Subcutaneous adipose tissue (tissue), 4 donors: ENCODE measurements around the gene EIF2D. TPM values are rescaled to one million over a fixed set of nuclear protein-coding genes. Genes with fewer than 3 reads are reported as not detected.

Source experiments
- total RNA-seq, 4 donors: library from RNA; depleted of rRNA; stranded (reverse); fragments of >200 nt; gene quantifications; one replicate each; pipeline ENCODE4 v1.1.0, GENCODE V29; 2016
- TF ChIP-seq, protein P1 (sequence below): fragments of 450-650 bp; IDR thresholded peaks from one replicate; pipeline ENCODE4 v1.5.1; 2016; ENCODE audit warnings: low read depth, mild to moderate bottlenecking, control low read depth, antibody characterized with exemption, moderate library complexity

Gene EIF2D
- total RNA-seq, 4 donors from 2014 or later = 43.5 to 64.6 (median 51.4) TPM

DNA sequence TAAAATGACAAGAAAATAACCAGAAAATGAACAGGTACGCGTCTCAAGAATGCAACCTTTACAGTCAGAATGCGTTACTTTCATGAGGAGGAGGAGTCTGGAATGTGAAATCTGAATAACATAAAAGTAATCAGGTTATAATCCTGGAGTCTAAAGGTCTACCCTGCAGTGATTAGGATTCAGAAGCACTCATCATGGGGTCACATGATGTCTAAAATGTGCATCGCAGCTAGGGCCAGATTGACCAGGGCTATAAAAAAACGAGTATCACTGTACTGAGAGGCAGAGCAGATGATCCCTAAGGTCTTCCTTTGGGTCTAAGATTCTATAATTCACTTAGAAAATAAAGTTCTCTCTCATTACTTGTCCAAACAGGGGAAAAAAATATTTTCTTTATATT lies 7.4 kb downstream of the EIF2D start:
- TF ChIP-seq, protein P1, sequence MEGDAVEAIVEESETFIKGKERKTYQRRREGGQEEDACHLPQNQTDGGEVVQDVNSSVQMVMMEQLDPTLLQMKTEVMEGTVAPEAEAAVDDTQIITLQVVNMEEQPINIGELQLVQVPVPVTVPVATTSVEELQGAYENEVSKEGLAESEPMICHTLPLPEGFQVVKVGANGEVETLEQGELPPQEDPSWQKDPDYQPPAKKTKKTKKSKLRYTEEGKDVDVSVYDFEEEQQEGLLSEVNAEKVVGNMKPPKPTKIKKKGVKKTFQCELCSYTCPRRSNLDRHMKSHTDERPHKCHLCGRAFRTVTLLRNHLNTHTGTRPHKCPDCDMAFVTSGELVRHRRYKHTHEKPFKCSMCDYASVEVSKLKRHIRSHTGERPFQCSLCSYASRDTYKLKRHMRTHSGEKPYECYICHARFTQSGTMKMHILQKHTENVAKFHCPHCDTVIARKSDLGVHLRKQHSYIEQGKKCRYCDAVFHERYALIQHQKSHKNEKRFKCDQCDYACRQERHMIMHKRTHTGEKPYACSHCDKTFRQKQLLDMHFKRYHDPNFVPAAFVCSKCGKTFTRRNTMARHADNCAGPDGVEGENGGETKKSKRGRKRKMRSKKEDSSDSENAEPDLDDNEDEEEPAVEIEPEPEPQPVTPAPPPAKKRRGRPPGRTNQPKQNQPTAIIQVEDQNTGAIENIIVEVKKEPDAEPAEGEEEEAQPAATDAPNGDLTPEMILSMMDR = no peak

DNA sequence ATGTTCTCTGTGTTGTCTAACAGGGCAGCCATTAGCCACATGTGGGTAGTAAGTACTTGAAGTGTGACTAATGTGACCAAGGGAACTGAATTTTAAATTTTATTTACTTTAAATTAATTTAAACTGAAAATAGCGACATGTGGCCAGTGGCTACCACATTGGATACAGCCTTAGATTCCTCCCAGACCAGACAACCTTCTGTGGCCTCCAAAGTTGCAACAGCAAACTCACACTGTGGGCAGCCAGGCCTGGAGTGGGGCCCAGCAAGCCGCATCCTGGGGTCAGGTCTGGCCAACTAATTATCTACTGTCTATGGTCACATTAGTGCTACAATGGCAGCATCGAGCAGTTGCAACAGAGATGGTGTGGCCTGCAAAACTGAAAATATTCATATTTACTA lies 11.7 kb downstream of the EIF2D start:
- TF ChIP-seq, protein P1 = no peak

DNA sequence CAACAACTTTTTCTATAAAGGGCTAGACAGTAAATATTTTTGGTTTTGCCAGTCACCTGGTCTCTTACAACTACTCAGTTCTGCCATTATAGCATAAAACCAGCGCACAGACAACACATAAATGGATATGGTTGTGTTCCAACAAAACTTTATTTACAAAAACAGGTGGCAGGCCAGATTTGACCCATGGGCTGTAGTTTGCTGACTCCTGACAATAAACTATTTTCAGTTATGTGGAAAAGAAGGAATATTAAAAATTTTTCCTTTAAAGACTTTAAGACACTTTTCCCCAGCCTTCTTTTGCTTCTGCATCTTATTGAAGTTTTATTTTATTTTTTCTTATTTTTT lies 16.0 kb downstream of the EIF2D start:
- TF ChIP-seq, protein P1 = no peak

DNA sequence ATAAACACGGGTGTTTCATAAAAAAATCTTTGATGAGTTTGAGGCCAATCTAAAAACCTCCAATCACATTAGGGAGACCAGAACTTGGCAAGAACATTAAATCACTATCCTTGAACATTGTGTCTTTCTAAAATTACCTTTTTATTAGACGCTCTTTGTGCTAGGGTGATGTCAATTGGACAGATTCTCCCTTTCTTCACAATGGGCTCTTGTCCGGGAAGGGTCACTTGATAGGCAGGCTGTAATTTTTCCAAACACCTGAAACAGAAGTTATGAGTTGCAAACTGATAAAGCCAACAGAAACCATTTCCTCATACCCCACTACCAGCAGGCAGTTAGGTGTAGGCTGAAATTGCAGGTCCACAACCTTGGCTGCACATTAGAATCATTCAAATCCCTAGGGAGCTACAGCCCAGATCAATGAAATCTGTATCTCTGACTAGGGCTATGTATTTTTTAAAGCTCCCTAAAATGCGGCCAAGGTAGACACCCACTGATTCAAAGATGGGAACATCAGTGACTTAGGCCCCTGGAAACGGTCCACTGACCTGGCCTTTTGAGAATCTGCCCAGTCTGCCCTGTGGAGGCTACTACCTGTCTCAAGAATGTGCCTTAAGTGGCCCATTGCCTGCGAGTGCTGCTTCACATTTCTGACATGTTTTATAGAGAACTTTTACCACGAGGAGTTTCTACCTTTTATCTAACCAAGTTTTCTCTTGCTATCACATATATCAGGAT lies 16.5 kb downstream of the EIF2D start:
- TF ChIP-seq, protein P1 = no peak

DNA sequence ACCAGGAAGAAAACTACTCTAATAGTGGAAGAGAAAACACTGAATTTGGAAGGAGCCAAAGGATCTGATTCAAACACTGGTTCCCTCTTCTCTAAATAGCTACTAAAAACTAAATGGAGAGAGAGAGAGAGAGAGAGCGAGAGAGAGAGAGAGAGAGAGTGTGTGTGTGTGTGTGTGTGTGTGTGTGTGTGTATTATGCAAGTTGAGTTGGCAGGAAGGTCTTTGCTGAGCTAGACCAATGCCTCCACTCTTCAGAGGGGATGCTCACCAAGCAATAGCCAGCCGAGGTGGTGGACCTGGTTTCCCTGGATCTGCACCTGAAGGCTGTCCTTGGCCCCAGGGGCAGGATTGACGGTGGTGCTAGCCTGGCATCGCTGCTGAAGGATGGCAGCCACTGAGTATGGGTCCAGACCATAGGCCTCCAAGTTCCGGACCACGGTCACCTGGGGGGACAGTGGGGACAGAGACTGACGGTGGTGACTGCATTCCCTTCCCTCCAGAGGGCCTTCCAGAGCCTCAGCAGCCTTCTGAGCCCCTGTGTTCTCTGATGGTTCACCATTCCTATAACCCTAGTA lies 18.8 kb downstream of the EIF2D start:
- TF ChIP-seq, protein P1 = no peak

DNA sequence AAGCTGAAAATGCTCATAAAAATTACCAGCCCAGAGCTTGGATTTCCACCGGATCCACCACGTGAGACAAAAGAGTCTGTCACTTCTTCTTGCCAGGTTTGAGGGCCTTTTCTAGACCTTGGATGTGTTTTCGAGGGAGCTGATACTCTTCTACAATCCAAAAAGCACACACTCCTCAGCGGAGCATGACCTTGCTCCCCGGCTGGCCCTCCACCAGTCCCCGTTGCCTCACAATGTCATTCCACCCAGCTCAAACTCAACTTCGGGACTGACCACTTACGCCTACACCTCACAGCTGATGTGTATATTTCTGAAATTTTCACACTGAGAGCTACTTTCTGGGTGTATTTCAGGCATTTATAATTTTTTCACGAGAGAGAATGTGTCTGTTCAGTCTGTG lies 20.6 kb downstream of the EIF2D start:
- TF ChIP-seq, protein P1 = no peak

DNA sequence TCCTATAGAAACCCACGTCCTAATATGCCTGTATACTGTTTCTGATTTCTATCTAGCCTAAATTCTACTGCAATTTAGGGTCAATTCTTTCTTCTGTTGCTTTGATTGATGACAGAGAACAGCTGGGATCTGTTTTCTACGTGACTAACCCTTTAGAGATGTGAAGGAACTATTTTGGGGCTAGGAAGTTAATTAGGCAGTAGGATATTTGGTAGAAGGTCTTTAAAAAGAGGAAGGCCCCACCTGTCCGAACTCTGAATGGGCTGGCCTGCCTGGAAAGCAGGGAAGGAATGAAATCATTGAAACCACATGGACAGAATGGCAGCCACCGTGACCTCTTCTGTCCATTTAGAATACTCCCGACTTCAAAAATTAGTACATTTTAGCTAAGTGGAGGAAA lies 21.0 kb downstream of the EIF2D start:
- TF ChIP-seq, protein P1 = no peak
